ENCODE measurements around the gene CDC123. TPM values are rescaled to one million over a fixed set of nuclear protein-coding genes. Genes with fewer than 3 reads are reported as not detected.

CDC123 gene, protein sequence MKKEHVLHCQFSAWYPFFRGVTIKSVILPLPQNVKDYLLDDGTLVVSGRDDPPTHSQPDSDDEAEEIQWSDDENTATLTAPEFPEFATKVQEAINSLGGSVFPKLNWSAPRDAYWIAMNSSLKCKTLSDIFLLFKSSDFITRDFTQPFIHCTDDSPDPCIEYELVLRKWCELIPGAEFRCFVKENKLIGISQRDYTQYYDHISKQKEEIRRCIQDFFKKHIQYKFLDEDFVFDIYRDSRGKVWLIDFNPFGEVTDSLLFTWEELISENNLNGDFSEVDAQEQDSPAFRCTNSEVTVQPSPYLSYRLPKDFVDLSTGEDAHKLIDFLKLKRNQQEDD
- total RNA-seq, result 157 and 164 TPM in 2 replicates

DNA sequence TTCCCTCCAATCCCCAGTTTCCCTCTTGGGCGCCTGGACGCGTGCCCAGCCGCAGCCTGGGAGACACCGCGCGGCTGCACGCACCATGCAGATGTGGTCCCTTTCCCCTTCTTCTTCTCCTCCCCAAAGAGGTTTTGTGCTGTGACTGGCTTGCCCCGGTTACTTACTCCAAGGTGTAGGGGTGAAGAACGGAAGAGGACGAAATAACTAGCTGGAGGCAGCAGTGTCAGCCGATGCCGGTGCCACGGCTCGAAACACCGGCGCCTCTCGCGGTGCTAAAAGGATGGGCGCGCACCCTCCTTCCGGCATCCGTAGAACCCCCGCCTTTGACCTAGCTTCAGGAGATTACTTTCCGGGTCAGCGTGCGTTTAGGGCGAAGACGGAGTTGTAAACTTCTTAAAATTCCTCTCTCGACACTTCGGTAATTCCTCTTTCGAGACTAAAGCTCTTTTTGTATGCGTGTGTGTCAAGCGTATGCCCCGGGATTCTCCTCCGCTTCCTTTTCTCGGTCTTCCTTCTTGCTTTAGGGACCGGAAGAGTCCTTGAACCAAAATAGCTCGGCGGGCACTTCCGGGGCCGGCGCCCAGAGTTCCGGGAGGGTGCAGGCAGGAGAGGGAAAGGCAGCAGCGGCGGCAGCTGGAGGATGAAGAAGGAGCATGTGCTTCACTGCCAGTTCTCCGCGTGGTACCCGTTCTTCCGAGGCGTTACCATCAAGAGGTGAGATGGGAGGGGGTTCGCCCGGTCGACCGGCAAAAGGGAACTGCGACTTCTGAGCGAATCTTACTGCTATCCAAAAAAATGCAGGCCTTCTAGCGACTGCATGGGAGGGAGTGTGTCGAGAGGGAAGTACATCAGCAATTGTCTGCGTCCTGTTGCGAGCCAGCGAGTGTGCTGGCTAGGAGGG is at the start of gene CDC123, which contains the start of gene NUDT5:
TSS of gene CDC123 (plus strand) at position 586 of the 904 bp plus-strand sequence. CDS start at position 644, 58 bp downstream.
TSS of gene NUDT5 (minus strand) at position 289 of the 904 bp plus-strand sequence. CDS start 9,600 bp downstream, outside the sequence.

Other genes starting within 250 kb of the CDC123 start
- gene UPF2, start 153.4 kb upstream of the CDC123 start, total RNA-seq, result 13.9 and 15.3 TPM in 2 replicates
- 14.6 and 19.8 TPM in 2 replicates for gene DHTKD1, start 127.2 kb upstream of the CDC123 start, total RNA-seq
- 2.0 and 3.8 TPM in 2 replicates for gene SEC61A2, start 66.5 kb upstream of the CDC123 start, total RNA-seq
- gene NUDT5, start 297 bp upstream of the CDC123 start, total RNA-seq, result 84.6 and 94.3 TPM in 2 replicates
- 1.3 and 1.4 TPM in 2 replicates for gene CAMK1D, start 153.4 kb downstream of the CDC123 start, total RNA-seq

Measured in mammary microvascular endothelial cell (primary cell).